ENCODE data around the gene SMARCA4.

- TF ChIP-seq EP300 (IDR thresholded peaks at IDR 0.05) (peak in 2 of 4 donors; percentile 9 to 32), POLR2A (IDR thresholded peaks at IDR 0.05) (peak; percentile 95 to 96)
Observed at GRCh38 chr19:11090264-11090996, 129.6 kb downstream of the SMARCA4 start.
